Trophoblast cell (in vitro differentiated cells and primary cell): ENCODE data around the gene JMY.
A peak's percentile ranks its signal among the peaks of the same experiment; 100 is the strongest.

Experiments
- DNase-seq, 2 donors: peaks; one replicate each; pipeline ENCODE4 v3.0.0-alpha.2; 2016
- H2AFZ ChIP-seq: 2 replicates; pipeline ENCODE4 v1.6.1; 2013; ENCODE audit warnings: low read length, moderate library complexity, mild to moderate bottlenecking; ENCODE audit not compliant: insufficient read depth, poor library complexity
- H2AK5ac ChIP-seq: 2 replicates; pipeline ENCODE4 v1.6.1; 2013; ENCODE audit warnings: mild to moderate bottlenecking, low read length
- H2BK120ac ChIP-seq: 2 replicates; pipeline ENCODE4 v1.6.1; 2013; ENCODE audit warnings: low read length, mild to moderate bottlenecking, moderate library complexity; ENCODE audit not compliant: insufficient read depth, poor library complexity
- H2BK12ac ChIP-seq: 2 replicates; pipeline ENCODE4 v1.6.1; 2013; ENCODE audit warnings: mild to moderate bottlenecking, low read length, moderate library complexity
- H2BK5ac ChIP-seq: 2 replicates; pipeline ENCODE4 v1.6.1; 2013; ENCODE audit warnings: low read length, low read depth, moderate library complexity, mild to moderate bottlenecking; ENCODE audit not compliant: poor library complexity
- H3K14ac ChIP-seq: 2 replicates; pipeline ENCODE4 v1.6.1; 2013; ENCODE audit warnings: mild to moderate bottlenecking, low read length
- H3K18ac ChIP-seq: 2 replicates; pipeline ENCODE4 v1.6.1; 2013; ENCODE audit warnings: mild to moderate bottlenecking, low read length
- H3K23ac ChIP-seq: 2 replicates; pipeline ENCODE4 v1.6.1; 2013; ENCODE audit warnings: low read length
- H3K27ac ChIP-seq: 2 replicates; pipeline ENCODE4 v1.5.1; 2013; ENCODE audit warnings: low read depth, mild to moderate bottlenecking, inconsistent platforms, low read length, moderate library complexity
- H3K27me3 ChIP-seq: 2 replicates; pipeline ENCODE4 v1.6.1; 2013; ENCODE audit warnings: inconsistent platforms, mild to moderate bottlenecking, low read length, moderate library complexity; ENCODE audit not compliant: insufficient read depth
- H3K36me3 ChIP-seq, 2 experiments: 1 replicate in 1 of 2; 2 replicates in 1 of 2; pipeline ENCODE4 v1.6.1; 2013; ENCODE audit warnings: low read length in 2 of 2, mild to moderate bottlenecking in 2 of 2, moderate library complexity in 1 of 2; ENCODE audit not compliant: insufficient read depth in 2 of 2, control insufficient read depth in 1 of 2
- H3K4ac ChIP-seq: 2 replicates; pipeline ENCODE4 v1.6.1; 2013; ENCODE audit warnings: low read depth, mild to moderate bottlenecking, low read length, moderate library complexity
- H3K4me1 ChIP-seq, 2 experiments: 1 replicate in 1 of 2; 2 replicates in 1 of 2; pipeline ENCODE4 v1.6.1; 2013; ENCODE audit warnings: low read length in 2 of 2, mild to moderate bottlenecking in 2 of 2, moderate library complexity in 1 of 2; ENCODE audit not compliant: insufficient read depth in 2 of 2, control insufficient read depth in 1 of 2
- H3K4me2 ChIP-seq: 2 replicates; pipeline ENCODE4 v1.6.1; 2013; ENCODE audit warnings: inconsistent platforms, mild to moderate bottlenecking, low read length, moderate library complexity
- H3K4me3 ChIP-seq: 2 replicates; pipeline ENCODE4 v1.5.1; 2013; ENCODE audit warnings: mild to moderate bottlenecking, low read depth, low read length, inconsistent platforms
- H3K79me1 ChIP-seq: one replicate; pipeline ENCODE4 v1.6.1; 2013; ENCODE audit warnings: low read length
- H3K79me2 ChIP-seq: 2 replicates; pipeline ENCODE4 v1.6.1; 2013; ENCODE audit warnings: low read length, mild to moderate bottlenecking; ENCODE audit not compliant: control insufficient read depth, insufficient read depth, poor library complexity
- H3K9ac ChIP-seq: 2 replicates; pipeline ENCODE4 v1.6.1; 2013; ENCODE audit warnings: mild to moderate bottlenecking, low read length
- H3K9me3 ChIP-seq: 2 replicates; pipeline ENCODE4 v1.6.1; 2013; ENCODE audit warnings: low read depth, mild to moderate bottlenecking, control low read depth, inconsistent platforms, low read length; ENCODE audit not compliant: insufficient read depth
- H4K12ac ChIP-seq: 2 replicates; pipeline ENCODE4 v1.6.1; 2013; ENCODE audit warnings: low read depth, mild to moderate bottlenecking, low read length, moderate library complexity
- H4K8ac ChIP-seq: 2 replicates; pipeline ENCODE4 v1.6.1; 2013; ENCODE audit warnings: low read depth, mild to moderate bottlenecking, low read length, moderate library complexity
- H4K91ac ChIP-seq: one replicate; pipeline ENCODE4 v1.6.1; 2013; ENCODE audit warnings: low read depth, mild to moderate bottlenecking, low read length, moderate library complexity
- whole genome bisulfite sequencing: extraction: QIAGEN DNeasy Blood & Tissue Kit; methylation state at CpG from one replicate; pipeline ENCODE4 v1.1.7; 2013; ENCODE audit warnings: missing lambda C conversion rate; ENCODE audit not compliant: insufficient read length, insufficient coverage; ENCODE audit errors: extremely low coverage; 5-methylcytosine and 5-hydroxymethylcytosine counted together

Gene JMY

DNA sequence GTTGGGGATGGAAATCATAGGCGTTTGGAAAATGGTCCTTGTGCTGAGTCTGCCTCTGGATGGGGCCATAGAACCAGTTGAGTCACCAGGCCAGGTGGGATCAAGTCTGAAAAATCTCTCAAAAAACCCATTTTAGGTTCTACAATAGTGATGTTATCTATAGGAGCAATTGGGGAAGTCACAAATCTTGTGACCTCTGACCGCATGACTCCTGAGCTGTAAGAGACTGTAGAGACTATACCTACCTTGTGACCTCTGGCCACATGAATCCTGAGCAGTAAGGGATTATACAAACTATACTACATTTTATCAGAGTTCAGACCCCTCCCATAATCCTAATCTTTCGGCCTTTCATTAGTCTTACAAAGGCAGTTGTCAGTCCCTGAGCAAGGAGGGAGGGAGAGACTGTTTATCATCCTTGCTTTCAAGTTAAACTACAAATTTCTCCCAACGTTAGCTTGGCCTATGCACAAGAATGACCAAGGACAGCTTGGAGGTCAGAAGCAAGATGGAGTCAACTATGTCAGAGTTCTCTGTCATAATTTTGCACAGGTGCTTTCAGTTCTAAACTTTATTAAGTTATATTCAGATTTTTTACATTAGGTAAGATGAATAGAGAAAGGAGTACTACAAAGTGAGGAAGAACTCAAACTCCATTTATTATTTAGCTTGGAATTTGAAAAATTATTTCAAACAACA is 11.5 kb upstream of the JMY start:
- DNase-seq = no peak
- no peak overlapping the region for H2AFZ ChIP-seq
- H4K91ac ChIP-seq = no peak overlapping the region
- H2BK120ac ChIP-seq = no peak overlapping the region
- no peaks in the 10 kb centered on the region for H3K36me3 ChIP-seq
- H4K8ac ChIP-seq = no peak overlapping the region
- H3K27ac ChIP-seq = no peak overlapping the region
- H3K18ac ChIP-seq = no peak overlapping the region
- H2BK12ac ChIP-seq = no peak overlapping the region
- no peak overlapping the region for H4K12ac ChIP-seq
- no peak overlapping the region for H2AK5ac ChIP-seq
- no peaks in the 10 kb centered on the region for H3K9me3 ChIP-seq
- H3K4me3 ChIP-seq = no peak overlapping the region
- no peaks in the 10 kb centered on the region for H3K79me2 ChIP-seq
- WGBS = no CpG with 5 or more reads among the region's 4 CpGs
- H3K14ac ChIP-seq = no peak overlapping the region
- no peak overlapping the region for H3K4me2 ChIP-seq
- H3K9ac ChIP-seq = no peak overlapping the region
- no peak overlapping the region for H3K4ac ChIP-seq
- H3K4me1 ChIP-seq = no peaks in the 10 kb centered on the region
- no peak overlapping the region for H3K23ac ChIP-seq
- no peak overlapping the region for H2BK5ac ChIP-seq
- no peaks in the 10 kb centered on the region for H3K79me1 ChIP-seq
- H3K27me3 ChIP-seq = no peaks in the 10 kb centered on the region

DNA sequence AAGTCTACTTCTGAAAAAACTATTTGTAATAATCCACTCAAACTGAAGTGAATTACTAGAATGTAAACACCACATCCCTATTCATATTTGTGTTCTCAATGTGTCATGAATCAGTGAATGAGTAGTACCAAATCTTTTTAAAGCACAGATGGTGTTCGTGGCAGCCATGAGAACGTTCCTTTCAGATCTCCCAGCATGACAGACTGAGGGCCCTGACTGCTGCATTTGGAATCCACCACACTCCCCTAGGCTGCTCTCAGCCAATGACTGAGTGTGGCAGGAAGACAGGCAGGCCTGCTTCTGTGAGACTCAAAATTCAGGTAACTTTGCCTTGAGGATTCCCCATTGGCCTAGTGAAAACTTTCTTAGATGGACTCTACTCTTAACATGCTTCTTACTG is 10.9 kb upstream of the JMY start:
- H4K12ac ChIP-seq = no peak overlapping the region
- no peak overlapping the region for H3K27ac ChIP-seq
- no peak overlapping the region for H3K4me3 ChIP-seq
- H3K27me3 ChIP-seq = no peaks in the 10 kb centered on the region
- no peak overlapping the region for H3K4me2 ChIP-seq
- H3K9me3 ChIP-seq = no peaks in the 10 kb centered on the region
- H3K79me2 ChIP-seq = no peaks in the 10 kb centered on the region
- no peak overlapping the region for H2BK5ac ChIP-seq
- H3K14ac ChIP-seq = no peak overlapping the region
- H3K9ac ChIP-seq = no peak overlapping the region
- no peak overlapping the region for H3K4ac ChIP-seq
- peak; percentile 25 to 26 for DNase-seq
- no peak overlapping the region for H2BK120ac ChIP-seq
- no CpG with 5 or more reads among the region's 2 CpGs for WGBS
- H2BK12ac ChIP-seq = no peak overlapping the region
- H2AK5ac ChIP-seq = no peak overlapping the region
- no peak overlapping the region for H4K8ac ChIP-seq
- no peak overlapping the region for H3K18ac ChIP-seq
- H2AFZ ChIP-seq = no peak overlapping the region
- H3K79me1 ChIP-seq = no peaks in the 10 kb centered on the region
- no peaks in the 10 kb centered on the region for H3K4me1 ChIP-seq
- no peaks in the 10 kb centered on the region for H3K36me3 ChIP-seq
- no peak overlapping the region for H3K23ac ChIP-seq
- no peak overlapping the region for H4K91ac ChIP-seq

DNA sequence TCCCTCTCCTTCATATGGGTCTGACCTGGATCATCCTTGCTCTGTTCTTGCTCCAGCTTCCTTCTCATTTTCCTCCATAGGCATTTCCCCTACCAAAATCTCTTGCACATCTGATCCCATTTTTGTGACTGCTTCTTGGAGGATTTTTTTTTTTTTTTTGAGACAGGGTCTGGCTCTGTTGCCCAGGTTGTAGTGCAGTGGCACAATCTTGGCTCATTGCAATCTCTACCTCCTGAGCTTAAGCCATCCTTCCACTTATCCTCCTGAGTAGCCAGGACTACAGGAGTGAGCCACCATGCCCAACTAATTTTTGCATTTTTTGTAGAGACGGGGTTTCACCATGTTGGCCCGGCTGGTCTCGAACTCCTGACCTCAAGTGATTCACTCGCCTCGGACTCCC is 10.5 kb upstream of the JMY start:
- Histone ChIP-seq H3K36me3 (no peaks in the 10 kb centered on the region), H3K4me1 (no peaks in the 10 kb centered on the region), H3K4ac (no peak overlapping the region), H2BK12ac (no peak overlapping the region), H3K27ac (no peak overlapping the region), H4K91ac (no peak overlapping the region), H3K79me2 (no peaks in the 10 kb centered on the region), H2AK5ac (no peak overlapping the region), H3K23ac (no peak overlapping the region), H3K9ac (no peak overlapping the region), H4K8ac (no peak overlapping the region), H3K9me3 (no peaks in the 10 kb centered on the region), H3K27me3 (no peaks in the 10 kb centered on the region), H3K18ac (no peak overlapping the region), H2AFZ (no peak overlapping the region), H2BK5ac (no peak overlapping the region), H4K12ac (no peak overlapping the region), H3K4me3 (no peak overlapping the region), H2BK120ac (no peak overlapping the region), H3K14ac (no peak overlapping the region), H3K4me2 (no peak overlapping the region), H3K79me1 (no peaks in the 10 kb centered on the region)
- DNase-seq = no peak
- WGBS = no CpG with 5 or more reads among the region's 5 CpGs

DNA sequence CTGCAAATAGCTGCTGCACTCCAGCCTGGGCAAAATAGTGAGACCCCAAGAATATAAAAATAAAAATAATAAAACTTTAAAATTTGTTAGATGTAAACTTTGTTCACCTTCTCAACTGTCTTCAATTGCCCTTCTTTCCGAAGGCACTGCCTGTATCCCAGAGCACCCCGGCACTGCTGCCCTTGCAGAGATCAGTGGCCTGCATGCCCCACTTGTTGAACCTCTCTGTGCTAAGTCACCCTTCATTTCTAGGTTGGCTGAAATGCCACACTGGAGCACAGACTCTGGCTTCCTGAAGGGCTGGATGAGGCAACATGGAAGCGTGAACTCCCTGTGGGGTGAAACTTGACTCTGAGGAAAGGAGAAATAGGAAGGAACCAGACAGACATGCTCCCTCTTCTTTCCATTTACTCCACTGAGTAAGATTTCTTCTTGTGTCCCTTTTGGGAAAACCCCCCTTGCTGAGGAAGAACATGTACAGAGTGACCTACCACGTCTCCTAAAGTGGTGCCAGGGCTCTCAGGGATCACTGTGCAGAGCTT is 8.4 kb upstream of the JMY start:
- no peak overlapping the region for H2BK12ac ChIP-seq
- no peaks in the 10 kb centered on the region for H3K9me3 ChIP-seq
- H3K27ac ChIP-seq = no peak overlapping the region
- H4K91ac ChIP-seq = no peak overlapping the region
- H2AFZ ChIP-seq = no peak overlapping the region
- no peaks in the 10 kb centered on the region for H3K36me3 ChIP-seq
- H2BK5ac ChIP-seq = no peak overlapping the region
- no peak overlapping the region for H4K8ac ChIP-seq
- H3K4me3 ChIP-seq = no peak overlapping the region
- H3K4me1 ChIP-seq = no peaks in the 10 kb centered on the region
- no peak overlapping the region for H3K4me2 ChIP-seq
- H3K4ac ChIP-seq = no peak overlapping the region
- H3K79me1 ChIP-seq = no peaks in the 10 kb centered on the region
- H3K27me3 ChIP-seq = no peaks in the 10 kb centered on the region
- no peak overlapping the region for H3K14ac ChIP-seq
- no peak overlapping the region for H2BK120ac ChIP-seq
- no CpG with 5 or more reads among the region's 4 CpGs for WGBS
- H2AK5ac ChIP-seq = no peak overlapping the region
- no peak for DNase-seq
- H3K79me2 ChIP-seq = no peaks in the 10 kb centered on the region
- no peak overlapping the region for H4K12ac ChIP-seq
- H3K9ac ChIP-seq = no peak overlapping the region
- H3K23ac ChIP-seq = no peak overlapping the region
- H3K18ac ChIP-seq = no peak overlapping the region
